ENCODE results near the gene KLHL13.

GRCh38 chrX:117982694-117983392, 133.8 kb downstream of the KLHL13 start:
- no peak for TF ChIP-seq ZNF274 (IDR thresholded peaks at IDR 0.05; ENCODE audit: low read depth, low read length)
- TF ChIP-seq YY1 (IDR thresholded peaks at IDR 0.05; ENCODE audit: insufficient read depth, insufficient read length) = no peak
- no peak for TF ChIP-seq SUZ12 (IDR thresholded peaks at IDR 0.05; ENCODE audit: extremely low read depth, insufficient read depth, insufficient read length)

All from NT2/D1 (cell line).